Daoy (cell line): ENCODE results near the gene EFNB3. TPM values are rescaled to one million over a fixed set of nuclear protein-coding genes. Genes with fewer than 3 reads are reported as not detected.
A peak's percentile ranks its signal among the peaks of the same experiment; 100 is the strongest.

Experiments
- DNase-seq: peaks from one replicate; pipeline ENCODE4 v3.0.0-alpha.2; 2015; ENCODE audit warnings: low read depth
- total RNA-seq: library from RNA; depleted of rRNA; stranded (reverse); fragments of >200 nt; shearing (Covaris generic); gene quantifications from 2 replicates; pipeline ENCODE4 v1.2.3, GENCODE V29; 2014; rRNA removed

EFNB3 gene
- 1.0 and 2.1 TPM in 2 replicates for total RNA-seq

GRCh38 chr17:7704601-7705268 is at the start of gene EFNB3:
EFNB3 (plus strand) TSS chr17:7705202; CDS start chr17:7705599, 397 bp downstream.
- peak; percentile 76 for DNase-seq

DNA sequence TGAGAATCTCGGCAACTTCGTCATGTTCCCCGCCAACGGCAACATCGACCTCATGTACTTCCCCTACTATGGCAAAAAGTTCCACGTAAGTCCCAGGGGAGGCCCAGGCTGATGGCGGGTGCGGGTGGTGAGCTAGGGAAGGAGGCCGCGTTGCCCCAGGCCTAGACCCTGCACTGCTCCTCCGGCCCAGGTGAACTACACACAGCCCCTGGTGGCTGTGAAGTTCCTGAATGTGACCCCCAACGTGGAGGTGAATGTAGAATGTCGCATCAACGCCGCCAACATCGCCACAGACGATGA is 49.5 kb upstream of the EFNB3 start:
- DNase-seq = no peak

DNA sequence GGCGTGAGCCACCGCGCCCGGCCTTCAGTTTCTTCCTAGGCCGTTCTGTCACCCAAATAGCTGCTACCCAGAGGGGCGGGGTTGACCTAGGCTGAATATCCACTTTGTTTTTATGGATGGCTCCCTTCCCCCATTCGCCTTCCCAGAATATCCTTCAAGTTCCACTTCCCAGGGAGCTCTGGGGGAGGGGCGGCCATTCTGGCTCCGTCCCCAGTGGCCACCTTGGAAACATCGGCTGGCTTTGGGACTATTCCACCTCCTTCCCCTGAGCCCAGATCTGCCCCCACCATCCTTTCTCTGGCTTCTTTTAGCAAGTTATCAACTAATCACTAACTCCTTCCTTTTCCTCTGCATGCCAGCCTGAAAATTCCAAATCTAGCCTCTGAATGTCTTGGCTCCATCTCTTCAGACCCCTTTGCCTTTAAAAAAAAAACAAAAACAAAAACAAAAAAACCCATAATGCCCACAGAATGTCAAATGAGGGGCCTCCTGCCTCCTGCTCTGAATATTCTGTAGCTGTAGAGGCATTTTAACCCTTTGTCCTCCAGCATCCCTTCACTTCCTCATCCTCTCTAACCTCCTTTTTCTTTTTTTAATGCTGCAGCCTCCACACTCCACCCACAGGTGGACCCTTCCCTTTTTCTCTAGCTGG is 47.9 kb upstream of the EFNB3 start:
- DNase-seq = no peak

- no peak for DNase-seq
Measured at GRCh38 chr17:7667656-7668406, 37.2 kb upstream of the EFNB3 start.

GRCh38 chr17:7668482-7668881 is 36.5 kb upstream of the EFNB3 start:
- DNase-seq = no peak

DNA sequence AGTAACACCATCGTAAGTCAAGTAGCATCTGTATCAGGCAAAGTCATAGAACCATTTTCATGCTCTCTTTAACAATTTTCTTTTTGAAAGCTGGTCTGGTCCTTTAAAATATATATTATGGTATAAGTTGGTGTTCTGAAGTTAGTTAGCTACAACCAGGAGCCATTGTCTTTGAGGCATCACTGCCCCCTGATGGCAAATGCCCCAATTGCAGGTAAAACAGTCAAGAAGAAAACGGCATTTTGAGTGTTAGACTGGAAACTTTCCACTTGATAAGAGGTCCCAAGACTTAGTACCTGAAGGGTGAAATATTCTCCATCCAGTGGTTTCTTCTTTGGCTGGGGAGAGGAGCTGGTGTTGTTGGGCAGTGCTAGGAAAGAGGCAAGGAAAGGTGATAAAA is 31.8 kb upstream of the EFNB3 start:
- no peak for DNase-seq

DNA sequence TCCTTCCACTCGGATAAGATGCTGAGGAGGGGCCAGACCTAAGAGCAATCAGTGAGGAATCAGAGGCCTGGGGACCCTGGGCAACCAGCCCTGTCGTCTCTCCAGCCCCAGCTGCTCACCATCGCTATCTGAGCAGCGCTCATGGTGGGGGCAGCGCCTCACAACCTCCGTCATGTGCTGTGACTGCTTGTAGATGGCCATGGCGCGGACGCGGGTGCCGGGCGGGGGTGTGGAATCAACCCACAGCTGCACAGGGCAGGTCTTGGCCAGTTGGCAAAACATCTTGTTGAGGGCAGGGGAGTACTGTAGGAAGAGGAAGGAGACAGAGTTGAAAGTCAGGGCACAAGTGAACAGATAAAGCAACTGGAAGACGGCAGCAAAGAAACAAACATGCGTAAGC is 30.1 kb upstream of the EFNB3 start:
- no peak for DNase-seq

GRCh38 chr17:7676533-7676932 is 28.5 kb upstream of the EFNB3 start:
- DNase-seq = no peak

DNA sequence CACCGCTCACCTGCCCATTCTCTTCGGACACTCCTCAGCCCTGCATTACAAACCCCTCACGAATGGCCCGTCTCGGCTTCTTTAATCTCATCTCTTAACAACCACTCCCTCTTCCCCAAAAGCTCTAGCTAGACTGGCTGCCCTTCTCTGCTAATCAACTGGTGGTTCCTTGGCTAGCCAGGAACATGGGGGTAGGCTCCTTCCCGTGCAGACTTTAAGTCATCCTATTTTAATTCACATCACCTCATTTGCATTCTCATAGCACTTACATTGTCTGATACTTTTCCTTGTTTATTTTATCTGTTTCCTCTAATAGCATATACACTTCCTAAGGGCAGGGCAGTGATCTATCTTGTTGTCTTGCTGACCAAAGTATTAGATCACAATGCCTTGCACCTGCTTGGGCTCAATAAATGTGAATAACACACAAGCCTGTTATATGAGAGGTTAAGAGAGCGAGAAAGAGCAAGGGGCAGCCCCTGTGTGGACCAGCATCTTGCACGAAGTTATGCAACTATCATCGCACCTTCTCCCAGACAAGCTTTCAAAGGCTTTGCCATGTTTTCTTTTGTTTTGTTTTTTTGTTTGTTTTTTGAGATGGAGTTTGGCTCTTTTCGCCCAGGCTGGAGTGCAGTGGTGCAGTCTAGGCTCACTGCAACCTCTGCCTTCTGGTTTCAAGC is 27.5 kb upstream of the EFNB3 start:
- DNase-seq = no peak

DNA sequence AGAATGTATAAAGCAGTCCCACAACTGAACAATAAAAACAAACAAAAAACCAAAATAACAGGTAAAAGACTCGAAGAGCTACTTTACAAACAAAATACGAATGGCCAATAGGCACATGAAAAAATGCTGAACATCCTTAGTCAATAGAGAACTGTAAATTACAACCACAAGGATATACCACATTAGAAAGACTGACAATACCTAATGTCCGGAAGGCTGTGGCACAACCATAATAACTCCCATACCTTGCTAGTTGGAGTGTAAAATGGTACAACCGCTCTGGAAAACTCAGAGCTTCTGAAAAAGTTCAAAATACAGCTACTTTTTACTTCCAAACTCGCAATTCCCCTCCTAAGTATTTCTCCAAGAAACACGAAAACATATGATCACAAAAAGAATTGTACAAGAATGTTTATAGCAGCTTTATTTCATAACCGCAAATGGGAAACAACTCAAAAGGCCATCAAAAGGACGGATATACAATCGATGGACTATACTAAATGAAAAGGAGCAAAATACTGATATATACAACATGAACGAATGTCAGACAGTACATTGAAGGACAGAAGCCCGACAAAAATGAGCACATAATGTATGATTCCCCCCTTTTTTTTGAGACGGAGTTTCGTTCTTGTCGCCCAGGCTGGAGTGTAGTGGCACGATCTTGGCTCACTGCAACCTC is 20.0 kb upstream of the EFNB3 start:
- DNase-seq = no peak

- DNase-seq = peak; percentile 94
Measured at GRCh38 chr17:7685533-7686221, 19.3 kb upstream of the EFNB3 start.

DNA sequence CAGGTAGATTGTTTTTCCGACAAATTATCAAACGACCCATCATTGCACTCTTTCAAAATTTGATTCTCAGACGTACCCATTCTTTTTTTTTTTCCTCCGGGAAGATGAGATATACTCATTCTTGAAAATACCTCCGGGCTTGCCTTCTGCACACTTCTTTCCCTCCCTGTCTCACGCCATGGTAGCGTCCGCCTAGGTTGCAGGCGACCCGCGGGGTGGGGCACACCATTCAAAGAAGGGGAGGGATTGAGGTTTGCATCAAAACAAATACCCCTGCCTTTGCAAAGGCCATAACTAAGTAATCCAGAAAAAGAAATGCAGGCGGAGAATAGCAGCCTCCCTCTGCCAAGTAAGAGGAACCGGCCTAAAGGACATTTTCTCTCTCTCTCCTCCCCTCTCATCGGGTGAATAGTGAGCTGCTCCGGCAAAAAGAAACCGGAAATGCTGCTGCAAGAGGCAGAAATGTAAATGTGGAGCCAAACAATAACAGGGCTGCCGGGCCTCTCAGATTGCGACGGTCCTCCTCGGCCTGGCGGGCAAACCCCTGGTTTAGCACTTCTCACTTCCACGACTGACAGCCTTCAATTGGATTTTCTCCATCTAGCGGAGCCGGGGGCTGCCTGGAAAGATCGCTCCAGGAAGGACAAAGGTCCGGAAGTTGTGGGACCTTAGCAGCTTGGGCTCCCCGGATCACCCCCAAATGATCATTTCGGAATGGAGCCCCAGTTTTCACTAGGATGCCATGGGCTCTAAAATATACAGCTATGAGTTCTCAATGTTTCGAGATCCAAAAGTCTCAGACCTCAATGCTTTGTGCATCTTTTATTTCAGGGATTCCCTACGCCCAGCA is 18.6 kb upstream of the EFNB3 start:
- peak; percentile 83 for DNase-seq

- peak; percentile 95 for DNase-seq
Measured at GRCh38 chr17:7687072-7687907, 17.7 kb upstream of the EFNB3 start, which contains the start of gene TP53. TP53 (minus strand) TSS chr17:7687490; CDS start chr17:7676594, 10,896 bp downstream.

- DNase-seq = peak; percentile 99
Measured at GRCh38 chr17:7687908-7688807, 16.8 kb upstream of the EFNB3 start, which contains the start of gene WRAP53. WRAP53 (plus strand) TSS chr17:7688477; CDS start chr17:7688649, 172 bp downstream.

DNA sequence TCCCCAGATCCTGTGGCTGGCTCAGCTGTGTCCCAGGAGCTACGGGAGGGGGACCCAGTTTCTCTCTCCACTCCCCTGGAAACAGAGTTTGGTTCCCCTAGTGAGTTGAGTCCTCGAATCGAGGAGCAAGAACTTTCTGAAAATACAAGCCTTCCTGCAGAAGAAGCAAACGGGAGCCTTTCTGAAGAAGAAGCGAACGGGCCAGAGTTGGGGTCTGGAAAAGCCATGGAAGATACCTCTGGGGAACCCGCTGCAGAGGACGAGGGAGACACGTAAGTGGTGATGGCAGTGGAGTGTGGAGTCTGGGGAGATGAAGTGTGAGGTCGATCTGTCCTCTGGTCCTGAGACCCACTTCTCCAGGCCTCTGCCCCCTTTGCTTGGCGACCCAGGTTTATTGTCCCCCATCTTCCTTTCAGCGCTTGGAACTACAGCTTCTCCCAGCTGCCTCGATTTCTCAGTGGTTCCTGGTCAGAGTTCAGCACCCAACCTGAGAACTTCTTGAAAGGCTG is 16.1 kb upstream of the EFNB3 start:
- no peak for DNase-seq

- DNase-seq = no peak
Measured at GRCh38 chr17:7695586-7695985, 9.4 kb upstream of the EFNB3 start.

- DNase-seq = no peak
Measured at GRCh38 chr17:7697828-7698588, 7.0 kb upstream of the EFNB3 start.
